HUDEP-2 (cell line): ENCODE measurements around the gene PET100.

ENCODE experiments used
- DNase-seq, 76 experiments: peaks; one replicate each; lab custom pipeline; 2025; ENCODE audit not compliant: unreplicated experiment in 76 of 76; lab: John Stamatoyannopoulos, UW

The PET100 gene

GRCh38 chr19:7646426-7646700 lies 16.8 kb downstream of the PET100 start:
- DNase-seq: no peak

- no peak for DNase-seq
Observed at GRCh38 chr19:7647156-7647555, 17.6 kb downstream of the PET100 start.

GRCh38 chr19:7648265-7649014 lies 18.8 kb downstream of the PET100 start:
- no peak for DNase-seq

- no peak for DNase-seq
Observed at GRCh38 chr19:7650148-7650547, 20.6 kb downstream of the PET100 start.

- DNase-seq: peak in 72 of 76 experiments; percentile 21 to 90 (median 74)
Observed at GRCh38 chr19:7652061-7652641, 22.6 kb downstream of the PET100 start.

DNA sequence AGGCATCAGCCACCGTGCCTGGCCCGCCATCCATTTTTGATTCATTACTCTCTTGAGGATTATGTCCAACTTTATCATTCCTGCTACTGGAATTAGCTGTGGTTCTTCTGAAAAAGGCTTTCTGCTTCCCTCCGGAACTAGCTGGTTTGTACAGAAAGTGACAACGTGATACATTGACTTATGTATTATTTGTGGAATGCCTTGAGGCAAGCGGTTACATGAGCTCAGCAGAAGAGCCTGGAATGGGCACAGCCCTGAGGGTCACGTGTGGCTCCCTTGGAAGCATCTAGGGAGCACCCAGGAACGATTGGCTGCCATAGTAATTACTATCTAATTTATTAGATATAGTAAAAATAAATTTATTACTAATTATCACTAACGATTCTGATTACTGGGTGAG lies 24.8 kb downstream of the PET100 start:
- no peak for DNase-seq

- no peak for DNase-seq
Observed at GRCh38 chr19:7655581-7655980, 26.0 kb downstream of the PET100 start.

DNA sequence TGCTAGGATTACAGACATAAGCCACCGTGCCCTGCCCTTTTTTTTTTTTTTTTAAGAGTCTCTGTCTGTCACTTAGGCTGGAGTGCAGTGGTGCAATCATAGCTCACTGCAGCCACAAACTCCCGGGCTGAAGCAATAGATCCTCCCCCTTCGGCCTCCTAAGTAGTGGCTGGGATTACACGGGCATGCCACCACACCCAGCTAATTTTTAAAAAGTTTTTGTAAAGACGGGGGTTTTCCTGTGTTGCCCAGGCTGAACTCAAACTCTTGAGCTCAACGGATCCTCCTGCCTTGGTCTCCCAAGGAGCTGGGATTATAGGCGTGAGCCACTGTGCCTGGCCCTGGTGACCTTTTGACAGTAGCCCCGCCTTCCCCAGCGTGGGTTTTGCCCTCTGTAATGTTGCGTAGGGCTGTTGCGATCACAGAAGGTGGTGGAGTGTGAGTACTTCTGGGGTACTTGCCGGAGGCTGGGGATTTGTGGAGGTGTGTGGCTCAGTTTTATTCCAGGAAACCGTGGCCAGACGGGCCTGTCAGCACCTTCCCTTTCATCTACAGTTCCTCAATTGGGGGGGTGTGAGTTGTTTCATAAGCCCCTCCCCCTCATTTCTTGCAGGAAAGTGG lies 27.6 kb downstream of the PET100 start:
- DNase-seq: no peak

DNA sequence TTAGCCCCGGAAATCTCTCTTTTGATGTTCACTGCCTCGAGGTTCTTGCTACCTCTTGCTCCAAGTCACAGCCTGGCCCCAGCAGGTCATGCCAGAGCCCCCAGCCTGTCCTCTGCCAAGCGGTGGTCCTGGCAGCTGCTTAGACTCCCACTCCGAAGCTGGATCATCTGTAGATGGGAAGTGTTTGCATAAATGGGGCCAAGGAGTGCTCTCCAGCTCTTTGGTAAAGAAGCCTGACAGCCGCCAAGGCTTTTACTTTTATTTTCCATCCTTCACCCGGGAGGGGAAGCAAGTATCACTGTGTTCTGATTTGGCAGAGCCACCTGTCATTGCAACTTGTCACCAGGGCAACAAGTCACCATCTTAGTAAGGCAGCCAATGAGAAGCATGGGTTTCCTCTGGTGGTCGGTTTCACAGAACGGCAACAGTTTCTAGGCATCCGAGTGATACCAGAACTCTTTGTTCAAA lies 28.7 kb downstream of the PET100 start:
- DNase-seq: no peak

DNA sequence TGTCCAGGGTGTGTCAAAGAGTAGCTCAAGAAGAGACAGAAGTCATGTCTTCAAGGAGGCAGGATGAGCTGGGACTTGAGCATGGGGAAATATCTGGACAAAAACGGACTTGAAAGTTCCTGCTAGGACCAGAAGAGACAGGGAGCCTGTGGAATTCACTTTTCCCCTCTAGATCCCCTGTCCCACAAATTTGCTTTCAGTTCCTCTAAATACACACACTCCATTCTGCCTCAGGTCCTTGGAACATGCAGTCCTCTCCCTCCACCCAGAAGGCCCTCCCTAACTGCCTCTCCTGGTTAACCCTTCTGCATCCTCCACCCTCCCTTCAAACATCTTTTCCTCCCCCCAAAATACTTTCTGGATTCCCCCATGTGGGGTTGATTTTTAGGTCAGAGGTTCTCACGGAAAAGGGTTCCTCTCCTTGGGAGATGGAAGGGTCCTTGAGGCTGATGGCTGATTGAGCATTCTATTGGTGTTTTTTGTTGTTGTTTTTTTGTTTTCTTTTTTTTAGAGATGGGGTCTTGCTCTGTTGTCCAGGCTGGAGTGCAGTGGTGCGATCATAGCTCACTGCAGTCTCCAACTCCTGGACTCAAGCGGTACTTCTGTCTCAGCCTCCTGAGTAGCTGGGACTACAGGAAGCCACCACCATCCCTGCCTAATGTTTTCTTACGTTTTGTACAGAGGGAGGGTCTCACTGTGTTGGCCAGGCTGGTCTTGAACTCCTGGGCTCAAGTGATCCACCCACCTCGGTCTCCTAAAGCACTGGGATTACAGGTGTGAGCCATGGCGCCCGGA lies 32.3 kb downstream of the PET100 start:
- no peak for DNase-seq

- DNase-seq: no peak
Observed at GRCh38 chr19:7662657-7663056, 33.1 kb downstream of the PET100 start.

DNA sequence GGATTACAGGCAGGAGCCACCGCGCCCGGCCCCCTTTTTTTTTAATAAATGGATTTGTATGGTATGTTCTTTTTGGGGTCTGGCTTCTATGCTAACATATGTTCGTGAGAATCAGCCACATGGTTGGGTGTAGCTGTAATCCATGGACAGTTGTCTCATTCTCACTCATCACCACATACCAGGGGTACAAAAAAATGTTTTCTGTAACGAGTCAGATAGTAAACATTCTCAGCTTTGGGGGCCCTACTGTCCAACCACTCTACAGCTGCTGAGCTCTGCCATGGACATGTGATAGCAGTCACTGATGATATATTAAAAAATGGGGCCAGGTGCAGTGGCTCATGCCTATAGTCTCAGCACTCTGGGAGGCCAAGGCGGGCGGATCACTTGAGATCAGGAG lies 34.1 kb downstream of the PET100 start:
- DNase-seq: no peak

DNA sequence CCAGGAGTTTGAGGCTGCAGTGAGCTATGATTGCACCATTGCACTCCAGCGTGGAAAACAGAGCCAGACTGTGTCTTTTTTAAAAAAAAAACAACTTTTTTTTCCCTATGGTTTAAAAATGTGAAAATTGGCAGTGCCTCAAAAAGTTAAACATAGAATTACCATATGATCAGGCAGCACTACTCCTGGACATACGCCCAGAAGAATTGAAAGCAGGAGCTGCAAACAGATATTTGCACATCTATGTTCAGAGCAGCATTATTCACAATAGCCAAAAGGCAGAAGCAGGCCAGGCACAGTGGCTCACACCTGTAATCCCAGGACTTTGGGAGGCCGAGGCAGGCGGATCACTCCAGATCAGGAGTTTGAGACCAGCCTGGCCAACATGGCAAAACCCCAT lies 35.5 kb downstream of the PET100 start:
- no peak for DNase-seq

GRCh38 chr19:7668842-7669241 lies 39.2 kb downstream of the PET100 start, which contains the start of gene RETN:
TSS of gene RETN (plus strand) at chr19:7669049. CDS start at chr19:7669327, 278 bp downstream.
- DNase-seq: no peak

DNA sequence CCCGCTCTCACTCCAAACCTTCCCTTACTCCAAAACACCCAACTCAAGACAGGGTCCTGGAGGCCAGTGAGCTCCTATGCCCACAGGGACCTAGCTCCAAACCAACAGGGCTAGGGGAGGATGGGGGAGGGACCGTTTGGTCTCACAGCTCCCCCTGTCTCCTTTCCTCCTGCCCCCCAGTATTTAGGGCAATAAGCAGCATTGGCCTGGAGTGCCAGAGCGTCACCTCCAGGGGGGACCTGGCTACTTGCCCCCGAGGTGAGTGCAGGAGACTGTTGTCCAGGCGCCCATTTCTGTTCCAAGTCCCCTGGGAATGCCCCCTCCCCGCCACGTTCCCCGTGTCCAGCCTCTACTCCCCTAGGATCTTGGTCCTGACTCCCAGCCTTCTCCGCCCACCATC lies 40.0 kb downstream of the PET100 start:
- no peak for DNase-seq

GRCh38 chr19:7670150-7670783 lies 40.7 kb downstream of the PET100 start:
- no peak for DNase-seq

GRCh38 chr19:7670790-7671189 lies 41.2 kb downstream of the PET100 start:
- DNase-seq: no peak

DNA sequence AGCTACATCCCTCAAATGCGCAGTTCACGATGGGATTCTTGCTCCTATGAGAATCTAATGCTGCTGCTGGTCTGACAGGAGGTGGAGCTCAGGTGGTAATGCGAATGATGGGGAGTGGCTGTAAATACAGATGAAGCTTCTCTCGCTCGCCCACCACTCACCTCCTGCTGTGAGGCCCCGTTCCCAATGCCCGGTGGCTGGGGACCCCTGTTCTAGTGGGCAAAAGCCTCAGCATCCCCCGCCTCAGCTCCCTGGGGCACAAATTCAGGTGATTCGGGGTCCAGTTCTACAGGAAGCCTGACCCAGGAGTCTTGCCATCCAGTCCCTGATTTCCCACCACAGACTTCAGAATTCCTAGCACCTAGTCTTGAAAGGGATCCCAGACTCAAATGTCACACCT lies 42.9 kb downstream of the PET100 start:
- DNase-seq: no peak

GRCh38 chr19:7674010-7675005 lies 44.7 kb downstream of the PET100 start:
- peak in 66 of 76 experiments; percentile 26 to 80 (median 59) for DNase-seq

GRCh38 chr19:7676376-7676775 lies 46.8 kb downstream of the PET100 start:
- DNase-seq: no peak
